Activated gamma-delta T cell treated with Interleukin-2 at 50 U/mL for 16 hours (primary cell): ENCODE data around the gene SCCPDH.
A peak's percentile ranks its signal among the peaks of the same experiment; 100 is the strongest.
"Not testable (repeated sequence)": the region's sequence is repeated elsewhere in the genome, so short reads cannot be mapped to it uniquely, and the experiment has no call there.

ENCODE experiments used
- DNase-seq: peaks from one replicate; pipeline ENCODE4 v3.0.0-alpha.2; 2020

SCCPDH gene, protein sequence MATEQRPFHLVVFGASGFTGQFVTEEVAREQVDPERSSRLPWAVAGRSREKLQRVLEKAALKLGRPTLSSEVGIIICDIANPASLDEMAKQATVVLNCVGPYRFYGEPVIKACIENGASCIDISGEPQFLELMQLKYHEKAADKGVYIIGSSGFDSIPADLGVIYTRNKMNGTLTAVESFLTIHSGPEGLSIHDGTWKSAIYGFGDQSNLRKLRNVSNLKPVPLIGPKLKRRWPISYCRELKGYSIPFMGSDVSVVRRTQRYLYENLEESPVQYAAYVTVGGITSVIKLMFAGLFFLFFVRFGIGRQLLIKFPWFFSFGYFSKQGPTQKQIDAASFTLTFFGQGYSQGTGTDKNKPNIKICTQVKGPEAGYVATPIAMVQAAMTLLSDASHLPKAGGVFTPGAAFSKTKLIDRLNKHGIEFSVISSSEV

GRCh38 chr1:246724016-246724730 lies at the start of gene SCCPDH:
Gene SCCPDH, plus strand, starts transcription at chr1:246724409. Its CDS starts 14 bp downstream, at chr1:246724423.
- peak; percentile 66 for DNase-seq

DNA sequence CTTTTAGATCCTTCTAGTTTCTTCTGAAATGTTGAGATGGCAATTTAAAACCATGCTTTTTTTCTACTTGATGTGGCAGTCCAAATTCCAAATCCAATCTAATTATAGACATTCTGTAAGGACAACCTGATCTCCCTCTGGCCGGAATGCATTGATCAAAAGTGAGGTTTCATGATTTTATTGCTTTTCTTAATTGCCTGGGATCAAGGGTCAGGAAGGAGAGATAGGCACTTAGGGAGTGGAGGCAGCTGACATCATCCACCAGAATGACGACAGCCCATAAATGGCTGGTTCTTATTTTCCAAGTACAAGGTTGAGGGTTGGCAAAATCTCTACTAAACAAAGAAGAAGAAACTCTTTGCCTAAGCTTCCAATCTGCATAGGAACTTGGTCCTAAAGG lies 46.4 kb upstream of the SCCPDH start:
- DNase-seq = no peak

DNA sequence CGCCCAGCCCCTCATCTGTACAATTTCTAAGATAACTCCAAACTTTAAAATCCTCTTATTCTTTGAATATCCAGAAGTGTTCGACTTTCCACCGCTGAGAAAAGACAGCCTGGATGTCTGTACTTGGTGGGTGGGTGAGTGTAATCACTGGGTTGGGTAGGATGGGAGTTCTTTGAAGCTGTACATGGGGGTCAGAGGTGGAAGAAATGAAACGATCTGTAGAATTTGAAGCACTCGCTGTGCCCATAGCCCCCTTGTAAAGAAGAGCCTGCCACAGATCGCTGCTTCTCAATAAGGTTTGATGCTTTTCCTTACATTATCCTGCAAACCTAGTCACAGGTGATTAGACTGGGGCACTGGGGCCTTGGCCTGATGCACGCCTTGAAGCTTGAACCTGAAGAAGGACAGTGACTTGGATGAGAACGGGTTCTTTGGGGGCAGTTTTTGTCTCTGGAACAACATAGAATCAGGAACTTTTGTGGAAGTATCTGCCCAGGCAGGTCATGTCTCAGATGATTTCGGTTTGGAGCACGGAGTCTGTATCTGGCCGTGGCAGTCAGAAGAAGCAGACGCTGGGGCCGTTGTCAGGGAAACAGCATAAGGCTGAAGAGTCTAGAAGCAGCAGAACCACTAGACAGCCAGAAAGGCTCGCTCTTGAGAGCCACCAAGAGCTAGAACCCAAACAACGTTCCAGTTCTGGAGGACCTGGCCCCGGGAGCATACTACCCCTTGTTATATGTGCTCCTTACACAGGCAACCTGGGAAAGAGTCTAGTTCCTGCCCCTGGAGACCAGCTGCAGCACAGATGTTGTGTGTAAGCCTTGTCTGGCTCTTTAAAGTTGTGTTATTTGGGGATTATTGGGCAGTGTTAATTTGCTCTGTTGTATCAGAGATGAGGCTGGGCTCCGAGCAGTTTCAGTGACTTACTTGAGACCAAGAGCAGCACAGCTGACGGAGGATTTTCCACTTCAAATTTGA lies 45.1 kb upstream of the SCCPDH start:
- no peak for DNase-seq

DNA sequence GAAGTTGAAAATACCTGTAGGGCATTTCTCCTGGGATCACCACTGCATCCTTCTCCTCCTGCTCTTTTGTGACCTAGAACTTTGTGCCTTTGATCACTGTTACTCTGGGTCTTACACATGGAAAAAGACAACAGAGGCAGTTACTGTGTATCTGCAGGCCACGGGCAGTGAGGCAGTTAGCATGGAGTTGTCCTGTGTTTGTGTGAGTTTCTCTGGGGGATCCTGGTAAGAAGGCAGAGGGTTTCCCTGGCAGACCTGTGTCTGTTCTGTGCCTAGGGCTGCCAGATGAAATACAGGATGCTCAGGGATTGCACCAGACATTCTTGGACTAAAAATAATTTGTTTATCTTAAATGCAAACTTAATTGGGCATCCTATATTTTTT lies 44.4 kb upstream of the SCCPDH start:
- no peak for DNase-seq

DNA sequence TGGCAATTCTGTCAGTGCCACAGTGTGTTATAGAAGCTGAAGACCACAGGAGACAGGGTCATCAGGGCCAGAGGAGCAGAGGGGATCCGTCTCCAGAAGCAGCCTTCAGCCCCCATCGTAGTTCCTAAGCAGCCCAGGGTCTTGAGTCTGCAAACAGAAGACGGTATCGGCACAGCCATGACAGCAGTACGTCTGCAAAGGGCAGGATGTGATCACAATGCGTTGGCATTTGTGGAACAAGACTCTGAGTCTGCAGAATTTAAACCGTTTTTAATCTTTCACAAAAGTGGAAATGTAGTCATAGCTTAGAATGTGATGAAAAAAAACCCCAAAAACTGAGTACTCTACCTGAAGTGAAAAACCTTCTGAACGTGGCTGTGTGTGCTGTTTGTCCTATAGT lies 44.0 kb upstream of the SCCPDH start:
- no peak for DNase-seq

DNA sequence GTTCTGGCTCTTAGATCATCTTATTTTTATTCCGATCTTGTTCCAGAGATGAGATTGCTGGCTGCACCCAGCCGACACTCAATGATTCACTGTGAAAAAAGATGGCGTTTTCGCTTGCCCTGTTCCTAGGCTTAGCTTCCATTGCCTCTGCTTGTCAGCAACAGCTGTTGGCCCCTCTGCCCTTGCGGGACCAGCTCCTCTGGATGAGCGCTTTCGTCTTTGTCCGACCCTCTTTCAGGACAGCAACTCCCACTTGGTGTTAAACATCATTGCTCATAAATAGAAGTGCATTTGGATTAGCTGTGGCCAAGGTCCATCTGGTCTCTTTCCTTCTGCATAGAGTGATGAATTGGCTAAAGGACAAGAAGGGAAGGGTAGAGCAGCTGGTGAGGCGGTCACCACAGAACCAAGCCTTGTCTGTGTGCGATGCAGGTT lies 43.5 kb upstream of the SCCPDH start:
- DNase-seq = no peak

- DNase-seq = no peak
These were observed 42.0 kb upstream of the SCCPDH start for GRCh38 chr1:246681900-246682895.

- no peak for DNase-seq
These were observed 40.7 kb upstream of the SCCPDH start for GRCh38 chr1:246683521-246683920.

DNA sequence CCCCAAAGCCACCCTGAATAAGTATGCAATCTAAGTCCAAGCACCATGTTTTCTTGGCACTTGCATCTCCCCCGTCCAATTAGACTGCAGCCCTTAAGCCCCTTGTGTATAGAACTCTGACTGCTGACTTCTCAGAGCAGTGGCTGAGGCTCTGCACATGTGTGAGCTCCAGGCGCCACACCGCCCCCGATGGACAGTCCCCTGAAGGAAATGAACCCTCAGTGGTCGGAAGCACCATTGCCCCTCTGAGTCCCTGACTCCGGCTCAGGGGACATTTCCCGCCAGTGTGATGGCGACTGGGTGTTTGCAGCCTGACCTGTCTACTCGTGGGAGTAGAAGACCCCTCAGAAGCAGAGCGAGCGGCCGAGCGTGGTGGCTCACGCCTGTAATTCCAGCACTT lies 37.2 kb upstream of the SCCPDH start:
- no peak for DNase-seq

DNA sequence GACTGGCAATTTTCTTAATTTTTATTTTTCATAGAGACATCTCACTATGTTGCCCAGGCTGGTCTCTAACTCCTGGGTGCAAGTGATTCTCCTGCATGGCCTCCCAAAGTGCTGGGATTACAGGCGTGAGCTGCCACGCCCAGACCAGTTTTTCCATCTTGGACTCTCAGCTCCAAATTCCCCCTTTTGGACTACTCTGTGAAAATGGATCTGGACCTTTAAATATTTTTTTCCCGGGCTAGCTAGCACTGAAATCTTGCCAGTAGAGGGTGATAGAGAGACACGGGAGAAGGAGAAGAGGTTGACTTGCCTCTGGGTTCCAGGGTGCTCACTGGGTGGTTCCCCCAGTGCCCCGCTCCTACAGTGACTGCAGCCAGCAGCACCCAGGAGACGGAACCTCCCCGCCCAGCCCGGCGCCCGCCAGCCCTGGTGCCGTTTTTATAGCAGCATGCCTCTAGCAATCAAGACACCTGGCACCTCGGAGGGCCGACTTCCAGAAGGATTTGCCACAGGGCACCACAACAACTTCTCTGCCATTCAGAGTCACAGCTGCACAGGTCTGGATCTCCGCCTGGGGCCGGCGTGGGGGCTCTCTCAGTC lies 34.7 kb upstream of the SCCPDH start:
- DNase-seq = no peak

- no peak for DNase-seq
These were observed 34.1 kb upstream of the SCCPDH start for GRCh38 chr1:246690100-246690499.

DNA sequence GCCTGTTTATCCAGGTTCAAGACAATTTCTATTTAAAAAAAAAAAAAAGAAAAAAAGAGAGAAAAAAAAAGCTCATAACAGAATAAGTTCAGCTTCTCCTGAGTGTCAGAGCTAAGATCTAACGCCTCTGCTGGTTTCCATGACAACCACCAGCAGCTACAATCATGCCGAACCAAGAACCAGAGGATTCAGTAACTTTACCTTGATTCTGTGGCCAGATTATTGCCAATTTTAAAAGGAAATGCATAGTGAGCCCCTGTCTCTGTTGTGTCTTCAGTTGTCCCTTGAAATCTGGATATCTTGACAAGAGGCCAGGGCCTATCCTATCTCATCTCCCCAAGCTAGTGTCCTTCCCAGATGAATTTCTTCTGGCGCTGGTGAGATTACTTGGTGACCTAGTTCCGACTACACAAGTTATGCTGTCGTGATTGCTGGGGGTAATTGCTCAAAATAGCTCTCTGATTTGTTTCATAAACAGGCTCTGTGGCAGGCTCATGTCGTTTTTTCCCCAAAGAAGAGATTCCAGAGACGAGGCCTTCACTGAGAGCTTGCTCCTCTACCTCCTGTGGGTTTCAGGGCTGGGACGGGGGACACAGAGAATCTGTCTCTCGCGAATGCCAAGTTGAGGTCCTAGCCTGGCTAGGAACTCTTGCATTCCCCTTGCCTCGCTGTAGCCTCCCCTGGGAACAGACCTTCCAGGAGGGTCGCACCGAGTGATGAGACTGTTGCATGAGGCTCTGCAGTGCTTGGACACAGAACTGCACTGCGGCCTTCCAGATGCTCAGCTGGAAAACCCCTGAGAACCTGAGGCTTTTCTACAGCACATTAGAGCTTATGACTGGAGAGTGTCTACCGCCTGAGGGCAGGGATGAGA lies 32.4 kb upstream of the SCCPDH start:
- no peak for DNase-seq

DNA sequence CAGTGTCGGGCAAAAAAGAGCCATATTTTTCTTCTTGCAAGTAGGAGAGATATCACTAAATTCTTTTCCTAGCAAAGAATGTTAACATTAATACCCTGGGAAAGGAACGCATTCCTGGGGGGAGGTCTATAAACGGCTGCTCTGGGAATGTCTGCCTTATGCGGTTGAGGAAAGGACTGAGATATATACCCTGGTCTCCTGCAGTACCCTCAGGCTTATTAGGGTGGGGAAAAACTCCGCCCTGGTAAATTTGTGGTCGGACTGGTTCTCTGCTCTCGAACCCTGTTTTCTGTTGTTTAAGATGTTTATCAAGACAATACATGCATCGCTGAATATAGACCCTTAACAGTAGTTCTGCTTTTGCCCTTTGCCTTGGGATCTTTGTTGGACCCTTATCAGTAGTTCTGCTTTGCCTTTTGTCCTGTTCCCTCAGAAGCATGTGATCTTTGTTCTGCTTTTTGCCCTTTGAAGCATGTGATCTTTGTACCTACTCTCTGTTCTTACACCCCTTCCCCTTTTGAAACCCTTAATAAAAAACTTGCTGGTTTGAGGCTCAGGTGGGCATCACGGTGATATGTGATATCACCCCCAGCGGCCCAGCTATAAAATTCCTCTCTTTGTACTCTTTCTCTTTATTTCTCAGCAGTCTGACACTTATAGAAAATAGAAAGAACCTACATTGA lies 29.9 kb upstream of the SCCPDH start:
- DNase-seq = not testable (repeated sequence)

DNA sequence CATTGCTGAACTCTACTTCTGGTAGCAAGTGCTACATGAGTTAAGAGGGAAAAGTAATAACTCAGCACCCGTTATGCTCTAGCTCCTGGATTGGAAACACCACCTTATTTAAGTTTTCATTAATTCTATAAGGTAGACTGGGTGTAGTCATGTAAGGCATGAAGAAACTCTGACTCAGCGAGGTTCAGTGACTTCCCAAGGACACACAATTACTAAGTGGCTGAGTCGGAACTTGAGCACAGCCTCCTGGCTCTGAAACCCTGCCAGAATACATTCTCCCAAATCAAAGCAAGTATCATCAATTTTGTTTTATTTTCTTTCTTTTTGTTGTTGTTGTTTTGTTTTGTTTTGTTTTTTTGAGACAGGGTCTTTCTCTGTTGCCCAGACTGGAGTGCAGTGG lies 29.1 kb upstream of the SCCPDH start:
- DNase-seq = no peak

- no peak for DNase-seq
These were observed 28.5 kb upstream of the SCCPDH start for GRCh38 chr1:246695666-246696065.

DNA sequence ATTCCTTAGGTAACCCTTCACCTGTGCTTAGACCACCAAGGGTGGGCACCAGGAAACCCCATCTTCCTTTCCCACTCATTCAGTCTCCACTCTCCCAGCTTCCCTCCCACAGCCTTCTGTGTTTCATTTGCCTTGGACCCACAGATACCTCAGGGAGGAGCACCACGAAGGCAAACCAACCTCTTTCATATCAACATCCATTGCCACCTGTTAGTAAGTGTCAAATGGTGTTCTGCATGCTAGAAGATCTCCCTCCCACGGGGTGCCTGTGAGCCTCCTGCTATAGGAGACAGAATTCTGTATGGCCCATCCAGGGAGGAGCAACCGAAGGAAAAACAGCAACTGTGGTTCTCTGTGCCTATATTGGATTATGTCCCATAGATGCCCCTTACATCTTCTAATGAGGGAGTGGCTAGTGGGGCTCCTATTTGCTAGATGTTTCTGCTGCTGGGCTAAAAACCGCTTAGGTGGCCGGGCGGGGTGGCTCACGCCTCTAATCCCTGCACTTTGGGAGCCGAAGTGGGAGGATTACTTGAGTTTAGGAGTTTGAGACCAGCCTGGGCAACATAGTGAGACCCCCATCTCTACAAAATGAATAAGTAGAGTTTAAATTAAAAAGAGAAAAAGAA lies 25.6 kb upstream of the SCCPDH start:
- no peak for DNase-seq

DNA sequence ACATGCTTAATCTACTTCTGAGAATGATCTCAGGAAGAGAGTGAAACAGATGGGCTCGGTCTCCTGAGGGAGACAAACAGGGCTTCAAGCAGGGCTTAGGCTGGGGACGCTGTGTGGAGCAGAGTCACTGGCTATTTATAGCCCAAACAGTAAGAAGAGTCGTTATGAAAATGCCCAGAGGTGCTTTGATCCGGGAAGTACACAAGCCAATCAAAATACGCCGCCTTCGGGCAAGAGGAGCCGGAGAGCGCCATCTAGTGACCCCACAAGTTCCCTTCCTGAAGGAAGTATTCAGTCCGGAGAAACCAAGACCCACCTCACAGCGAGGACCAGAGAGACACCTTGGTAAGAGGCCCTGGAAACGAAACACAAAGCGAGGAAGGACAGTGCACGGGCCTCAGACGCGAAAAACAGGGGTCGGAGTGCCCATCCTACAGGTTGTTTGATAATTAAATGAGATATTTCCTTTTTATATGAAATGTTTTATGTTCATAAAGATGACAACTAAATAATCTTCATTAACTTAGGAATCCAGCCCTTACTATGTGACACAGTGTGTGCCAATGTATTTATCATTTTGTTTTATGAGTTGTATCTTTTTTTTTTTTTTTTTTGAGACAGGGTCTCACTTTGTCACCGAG lies 25.0 kb upstream of the SCCPDH start:
- peak; percentile 71 for DNase-seq

GRCh38 chr1:246703581-246703980 lies 20.6 kb upstream of the SCCPDH start:
- DNase-seq = no peak

GRCh38 chr1:246705368-246705767 lies 18.8 kb upstream of the SCCPDH start:
- no peak for DNase-seq
